OCI-LY3 (cell line): ENCODE measurements around the gene FZR1.

Experiments used
- CTCF ChIP-seq: fragments of 200-600, 300-600 bp; sonication (generic); IDR thresholded peaks from 2 replicates; pipeline ENCODE4 v1.5.1; 2014; ENCODE audit warnings: antibody characterized with exemption, low read length, low read depth
- EZH2phosphoT487 ChIP-seq: fragments of 200-600 bp; shearing (Covaris generic); IDR thresholded peaks from 2 replicates; pipeline ENCODE4 v1.6.1; 2018; ENCODE audit warnings: antibody characterized with exemption, mixed run types, low read depth

GRCh38 chr19:3510727-3511126, 4.6 kb downstream of the FZR1 start:
- TF ChIP-seq CTCF, result no peak
- no peak for TF ChIP-seq EZH2phosphoT487
